NCI-H2081 treated with DMSO at 0.1 percent for 48 hours (cell line): ENCODE results near the gene SOX18.

Experiments
- DNase-seq: peaks from one replicate; lab custom pipeline; 2025; lab: John Stamatoyannopoulos, UW

SOX18 gene

GRCh38 chr20:64067733-64068307 is 18.4 kb upstream of the SOX18 start:
- no peak for DNase-seq

- no peak for DNase-seq
These were observed 17.7 kb upstream of the SOX18 start for GRCh38 chr20:64067005-64067632.

- no peak for DNase-seq
These were observed 16.5 kb upstream of the SOX18 start for GRCh38 chr20:64065974-64066343.

GRCh38 chr20:64065062-64065973 is 15.9 kb upstream of the SOX18 start:
- DNase-seq, result no peak

GRCh38 chr20:64064145-64064698 is 14.8 kb upstream of the SOX18 start:
- DNase-seq, result no peak

GRCh38 chr20:64063389-64064144 is 14.1 kb upstream of the SOX18 start:
- no peak for DNase-seq

GRCh38 chr20:64062596-64063388 is 13.4 kb upstream of the SOX18 start, which contains the start of gene TCEA2:
Gene TCEA2, plus strand, starts transcription at chr20:64063198. Its CDS starts 115 bp downstream, at chr20:64063313.
- peak; percentile 53 for DNase-seq

- no peak for DNase-seq
These were observed 12.8 kb upstream of the SOX18 start for GRCh38 chr20:64062276-64062595.

- DNase-seq, result no peak
These were observed 9.1 kb upstream of the SOX18 start for GRCh38 chr20:64058536-64058935.

GRCh38 chr20:64057628-64058498 is 8.4 kb upstream of the SOX18 start:
- no peak for DNase-seq

- no peak for DNase-seq
These were observed 7.6 kb upstream of the SOX18 start for GRCh38 chr20:64056889-64057627.

- no peak for DNase-seq
These were observed 7.1 kb upstream of the SOX18 start for GRCh38 chr20:64056639-64056888.

- DNase-seq, result no peak
These were observed 6.6 kb upstream of the SOX18 start for GRCh38 chr20:64055893-64056638.

- DNase-seq, result no peak
These were observed 6.0 kb upstream of the SOX18 start for GRCh38 chr20:64055396-64055892.

- no peak for DNase-seq
These were observed 4.6 kb upstream of the SOX18 start for GRCh38 chr20:64053841-64054661.

- DNase-seq, result no peak
These were observed 3.8 kb upstream of the SOX18 start for GRCh38 chr20:64052987-64053840.

- no peak for DNase-seq
These were observed 2.9 kb upstream of the SOX18 start for GRCh38 chr20:64052326-64052722.
